SK-N-MC (cell line): ENCODE data around the gene FOXJ1.

Experiments used
- EZH2 ChIP-seq: fragments of 200-600 bp; sonication (generic); IDR thresholded peaks from one replicate; pipeline ENCODE4 v1.6.1; 2017; ENCODE audit warnings: antibody characterized with exemption
- FOXP2 ChIP-seq: optimal IDR thresholded peaks from 2 replicates; pipeline ENCODE3; 2011; ENCODE audit warnings: mild to moderate bottlenecking, moderate library complexity; ENCODE audit not compliant: insufficient read depth; ENCODE audit errors: extremely low read length, control extremely low read depth
- POLR2AphosphoS5 ChIP-seq: IDR thresholded peaks from 2 replicates; pipeline ENCODE4 v1.6.1; 2012; ENCODE audit warnings: mild to moderate bottlenecking, low read depth, low read length, borderline replicate concordance

- TF ChIP-seq EZH2 = no peak
- TF ChIP-seq FOXP2 = no peak
- TF ChIP-seq POLR2AphosphoS5 = no peak
Measured at GRCh38 chr17:76153202-76153601, 12.2 kb upstream of the FOXJ1 start.
